GM23338 (cell line): Measurements from ENCODE around the gene ATXN7L2. TPM values are rescaled to one million over a fixed set of nuclear protein-coding genes. Genes with fewer than 3 reads are reported as not detected.

Experiments
- ATAC-seq: fragments of 200-7000 bp; cut with Tn5 transposase; 3 replicates; pipeline ENCODE4 v1.9.1; 2020
- DNase-seq: peaks from one replicate; pipeline ENCODE4 v3.0.0-alpha.2; 2015; ENCODE audit warnings: low spot score
- H2AFZ ChIP-seq: fragments of 200-600 bp; sonication (generic); 2 replicates; pipeline ENCODE4 v1.8.0; 2016; ENCODE audit warnings: antibody characterized with exemption, mild to moderate bottlenecking, moderate library complexity
- H3F3A ChIP-seq: fragments of 200-600 bp; sonication (generic); replicated peaks from 2 replicates; pipeline ENCODE4 v1.8.0; 2017; ENCODE audit warnings: antibody characterized with exemption, mixed run types, low read depth
- H3K27ac ChIP-seq: fragments of 200-600 bp; sonication (generic); 2 replicates; pipeline ENCODE4 v1.6.1; 2016; ENCODE audit warnings: low read depth
- H3K27me3 ChIP-seq: fragments of 200-600 bp; sonication (generic); 2 replicates; pipeline ENCODE4 v1.8.0; 2016; ENCODE audit warnings: mild to moderate bottlenecking, mixed run types, moderate library complexity; ENCODE audit not compliant: insufficient read depth
- H3K36me3 ChIP-seq: fragments of 200-600 bp; sonication (generic); 2 replicates; pipeline ENCODE4 v1.8.0; 2016; ENCODE audit warnings: mild to moderate bottlenecking; ENCODE audit not compliant: insufficient read depth
- H3K4me1 ChIP-seq: fragments of 200-600 bp; sonication (generic); 2 replicates; pipeline ENCODE4 v1.8.0; 2016; ENCODE audit warnings: mild to moderate bottlenecking, moderate library complexity; ENCODE audit not compliant: insufficient read depth
- H3K4me2 ChIP-seq: fragments of 200-600 bp; sonication (generic); 2 replicates; pipeline ENCODE4 v1.7.1; 2017; ENCODE audit warnings: mixed run types
- H3K4me3 ChIP-seq: fragments of 200-600 bp; sonication (generic); 2 replicates; pipeline ENCODE4 v1.6.1; 2016; ENCODE audit warnings: mixed run types
- H3K79me2 ChIP-seq: fragments of 200-600 bp; sonication (generic); replicated peaks from 2 replicates; pipeline ENCODE4 v1.8.0; 2017; ENCODE audit warnings: mild to moderate bottlenecking; ENCODE audit not compliant: insufficient read depth
- H3K9me2 ChIP-seq: fragments of 200-600 bp; sonication (generic); 2 replicates; pipeline ENCODE4 v1.8.0; 2017; ENCODE audit not compliant: insufficient read depth
- H4K20me1 ChIP-seq: fragments of 200-600 bp; sonication (generic); replicated peaks from 2 replicates; pipeline ENCODE4 v1.8.0; 2017; ENCODE audit warnings: mild to moderate bottlenecking; ENCODE audit not compliant: insufficient read depth
- H3K27ac Mint-ChIP-seq: 2 replicates; pipeline ENCODE4 v1.8.0; 2020; ENCODE audit warnings: inconsistent platforms, mild to moderate bottlenecking, moderate library complexity, mixed read lengths
- H3K27me3 Mint-ChIP-seq: 3 replicates; pipeline ENCODE4 v1.8.0; 2022; ENCODE audit warnings: low read depth, mild to moderate bottlenecking, moderate library complexity, mixed read lengths, inconsistent platforms; ENCODE audit not compliant: insufficient read depth, poor library complexity
- H3K36me3 Mint-ChIP-seq: 3 replicates; pipeline ENCODE4 v1.8.0; 2021; ENCODE audit warnings: low read depth, mild to moderate bottlenecking, inconsistent platforms, moderate library complexity, mixed read lengths
- H3K4me1 Mint-ChIP-seq: 3 replicates; pipeline ENCODE4 v1.8.0; 2020; ENCODE audit warnings: mild to moderate bottlenecking, inconsistent platforms, mixed read lengths
- H3K4me3 Mint-ChIP-seq: 3 replicates; pipeline ENCODE4 v1.8.0; 2021; ENCODE audit warnings: moderate library complexity, mild to moderate bottlenecking, inconsistent platforms, mixed read lengths
- H3K9me3 Mint-ChIP-seq: 3 replicates; pipeline ENCODE4 v1.8.0; 2020; ENCODE audit warnings: moderate library complexity, mild to moderate bottlenecking, inconsistent platforms, mixed read lengths
- CREB1 ChIP-seq: fragments of 250-450 bp; sonication (Bioruptor Pico); IDR thresholded peaks from 2 replicates; pipeline ENCODE4 v1.5.0; 2020; ENCODE audit warnings: low read depth, mild to moderate bottlenecking, moderate library complexity
- CTCF ChIP-seq, 2 experiments: fragments of 200-600 bp in 1 of 2; sonication (generic) in 1 of 2; conservative IDR thresholded peaks; 2 replicates each; pipeline versions ENCODE4 v1.5.1 to v1.6.1; 2016 to 2017; ENCODE audit warnings: antibody characterized with exemption in 2 of 2, low read depth in 2 of 2, mild to moderate bottlenecking in 2 of 2, moderate library complexity in 1 of 2
- ETS1 ChIP-seq: IDR thresholded peaks from 2 replicates; pipeline ENCODE4 v1.6.1; 2016; ENCODE audit warnings: antibody characterized with exemption
- EZH2phosphoT487 ChIP-seq: fragments of 200-600 bp; sonication (generic); IDR thresholded peaks from one replicate; pipeline ENCODE4 v1.8.1; 2018; ENCODE audit warnings: antibody characterized with exemption; ENCODE audit not compliant: unreplicated experiment
- NANOG ChIP-seq: IDR thresholded peaks from 2 replicates; pipeline ENCODE4 v1.6.1; 2016; ENCODE audit warnings: antibody characterized with exemption, borderline replicate concordance
- REST ChIP-seq: IDR thresholded peaks from one replicate; pipeline ENCODE4 v1.6.1; 2018; ENCODE audit warnings: antibody characterized with exemption; ENCODE audit not compliant: unreplicated experiment
- STAT1 ChIP-seq: IDR thresholded peaks from one replicate; pipeline ENCODE4 v1.6.1; 2016; ENCODE audit warnings: antibody characterized with exemption; ENCODE audit not compliant: unreplicated experiment
- ZNF114 ChIP-seq: fragments of 250-450 bp; sonication (Bioruptor Pico); IDR thresholded peaks from 2 replicates; pipeline ENCODE4 v1.5.0; 2020; ENCODE audit warnings: mild to moderate bottlenecking, moderate library complexity
- ZNF331 ChIP-seq: fragments of 250-450 bp; sonication (Bioruptor Pico); IDR thresholded peaks from 2 replicates; pipeline ENCODE4 v1.5.0; 2020; ENCODE audit warnings: low read depth, mild to moderate bottlenecking, moderate library complexity
- polyA plus RNA-seq: library from polyadenylated mRNA; unstranded; fragments of >200 nt; fragmentation: Nextera tagmentation; extraction: Ambion mirVana; gene quantifications from 2 replicates; pipeline ENCODE4 v1.2.1, GENCODE V29; 2016
- total RNA-seq: library from RNA; depleted of rRNA; stranded (reverse); fragments of >200 nt; shearing (Covaris generic); gene quantifications from 2 replicates; pipeline ENCODE4 v1.2.3, GENCODE V29; 2014

ATXN7L2 gene
- total and polyA plus RNA-seq, 2 experiments from 2014 or later, result 8.0 to 9.9 TPM

GRCh38 chr1:109477821-109478220, 5.9 kb upstream of the ATXN7L2 start (continued):
- TF ChIP-seq REST, result no peak
- no peak for TF ChIP-seq NANOG
- no peak for TF ChIP-seq CREB1 (CRISPR knock-in tag)
- TF ChIP-seq STAT1, result no peak

GRCh38 chr1:109478806-109479205, 4.9 kb upstream of the ATXN7L2 start:
- Histone ChIP-seq H3K36me3 (no peaks in the 10 kb centered on the region), H4K20me1 (no peaks in the 10 kb centered on the region), H2AFZ (no peak overlapping the region), H3K79me2 (no peaks in the 10 kb centered on the region), H3K9me2 (no peaks in the 10 kb centered on the region), H3K27ac (no peak overlapping the region), H3K4me2 (no peak overlapping the region), H3K4me1 (no peaks in the 10 kb centered on the region; the same call in 1 of the 2 replicates), H3F3A (no peaks in the 10 kb centered on the region), H3K4me3 (no peak overlapping the region), H3K27me3 (peaks cover 10% of the 10 kb centered on the region; the same call in 1 of the 2 replicates)
- DNase-seq (peak; percentile 77), ATAC-seq (peak; percentile 69)
- Mint-ChIP-seq H3K27me3 (peaks cover 10% of the 10 kb centered on the region), H3K4me1 (peaks cover 10% of the 10 kb centered on the region), H3K36me3 (no peaks in the 10 kb centered on the region; the same call in 2 of the 3 replicates), H3K4me3 (no peak overlapping the region), H3K27ac (no peak overlapping the region), H3K9me3 (no peaks in the 10 kb centered on the region; the same call in 2 of the 3 replicates)
- TF ChIP-seq REST (peak; percentile 92), ZNF331 (CRISPR knock-in tag) (no peak), STAT1 (no peak), ZNF114 (CRISPR knock-in tag) (no peak), NANOG (no peak), ETS1 (no peak), CTCF (conservative IDR thresholded peaks at IDR 0.05; ENCODE audit: low read depth in 2 of 2) (peak; percentile 9 to 56; a peak in 2 of 4 replicates), CREB1 (CRISPR knock-in tag) (no peak), EZH2phosphoT487 (no peak)
